ENCODE results near the gene RAB1A. TPM values are rescaled to one million over a fixed set of nuclear protein-coding genes. Genes with fewer than 3 reads are reported as not detected.

Gene RAB1A
- total and polyA plus RNA-seq, 2 donors (not counting 1 experiment from before 2014, with no cell fraction given), result 26.6 to 42.2 TPM

GRCh38 chr2:65097844-65098243 lies 32.1 kb downstream of the RAB1A start:
- Histone ChIP-seq H3K9ac (ENCODE audit: low read length) (no peak overlapping the region), H3K4me2 (replicated peaks; ENCODE audit: low read depth, low read length, poor library complexity, severe bottlenecking) (no peak overlapping the region), H3K9me3 (ENCODE audit: control extremely low read depth in 1 of 3, control insufficient read depth in 2 of 3, insufficient read depth in 1 of 3, low read length in 2 of 3) (peaks cover 2 to 7% (median 3%) of the 10 kb centered on the region in 3 donors), H3K4me3 (ENCODE audit: control extremely low read depth in 1 of 5, extremely low read depth in 1 of 5, insufficient read depth in 1 of 5, low read depth in 2 of 5, low read length in 4 of 5) (no peak overlapping the region), H3K4me1 (ENCODE audit: control insufficient read depth in 2 of 2, insufficient read depth in 2 of 2, low read length in 2 of 2) (no peaks in the 10 kb centered on the region), H3K27me3 (replicated peaks in 1 of 4; ENCODE audit: control extremely low read depth in 1 of 4, control insufficient read depth in 3 of 4, insufficient read depth in 4 of 4, low read length in 3 of 4) (no peaks in the 10 kb centered on the region), H3K27ac (ENCODE audit: low read length in 2 of 2) (no peak overlapping the region), H2AFZ (ENCODE audit: insufficient read depth, low read depth, low read length, poor library complexity, severe bottlenecking) (no peak overlapping the region), H3K36me3 (replicated peaks in 1 of 2; ENCODE audit: control extremely low read depth in 1 of 2, control insufficient read depth in 1 of 2, extremely low read depth in 1 of 2, insufficient read depth in 2 of 2, low read length in 1 of 2) (peaks cover 16 to 80% of the 10 kb centered on the region in 2 experiments), H4K20me1 (ENCODE audit: control insufficient read depth, insufficient read depth, low read length, poor library complexity, severe bottlenecking) (peaks cover 44% of the 10 kb centered on the region), H3K79me2 (ENCODE audit: control insufficient read depth, insufficient read depth, low read length) (peaks cover 64% of the 10 kb centered on the region)
- H3K4me1 Mint-ChIP-seq, result peaks cover 1% of the 10 kb centered on the region
- intact Hi-C loops (cut with micrococcal nuclease), result no loop called here
- H3K4me3 Mint-ChIP-seq, result no peak overlapping the region
- no peak for TF ChIP-seq CTCF (IDR thresholded peaks at IDR 0.05)
- no CpG with 5 or more reads among the region's 1 CpG for WGBS (ENCODE audit: insufficient coverage)
- no peaks in the 10 kb centered on the region for H3K27me3 Mint-ChIP-seq
- CTCF ChIA-PET, result interaction anchor here (1.4 kb wide), 1 partner anchor 89 kb away, joined by 3 read pairs; no protein-coding TSS in a partner anchor
- H3K27ac Mint-ChIP-seq, result no peak overlapping the region
- no peak for DNase-seq
- ATAC-seq (ENCODE audit: low read depth), result no peak
- peaks cover 4% of the 10 kb centered on the region for H3K9me3 Mint-ChIP-seq (ENCODE audit: insufficient read depth)
- POLR2A ChIA-PET, result no interaction called here

DNA sequence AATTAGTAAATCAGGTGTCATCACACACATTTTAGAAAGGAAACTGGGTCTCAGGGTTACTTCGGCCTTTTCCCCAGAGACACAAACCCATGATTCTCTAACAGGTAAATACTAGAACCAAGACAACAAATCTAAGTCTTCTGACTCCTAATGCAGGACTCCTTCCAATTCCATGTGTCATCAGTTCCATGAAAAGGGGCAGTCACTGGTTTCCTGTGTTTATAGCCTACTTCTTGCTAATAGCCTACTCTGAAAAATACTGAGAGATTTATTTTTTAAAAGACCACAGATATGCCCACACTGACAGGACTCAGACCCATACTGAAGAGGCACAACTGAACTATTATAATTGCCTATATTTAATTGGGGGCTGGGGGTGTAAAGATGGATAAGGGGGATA lies 33.0 kb downstream of the RAB1A start:
- Mint-ChIP-seq H3K4me3 (no peak overlapping the region), H3K27ac (no peak overlapping the region), H3K27me3 (no peaks in the 10 kb centered on the region), H3K4me1 (peaks cover 3% of the 10 kb centered on the region), H3K9me3 (ENCODE audit: insufficient read depth) (peaks cover 6% of the 10 kb centered on the region)
- Histone ChIP-seq H3K27ac (ENCODE audit: low read length in 2 of 2) (no peak overlapping the region), H2AFZ (ENCODE audit: insufficient read depth, low read depth, low read length, poor library complexity, severe bottlenecking) (no peak overlapping the region), H3K4me3 (ENCODE audit: control extremely low read depth in 1 of 5, extremely low read depth in 1 of 5, insufficient read depth in 1 of 5, low read depth in 2 of 5, low read length in 4 of 5) (no peak overlapping the region), H4K20me1 (ENCODE audit: control insufficient read depth, insufficient read depth, low read length, poor library complexity, severe bottlenecking) (peaks cover 51% of the 10 kb centered on the region), H3K4me1 (ENCODE audit: control insufficient read depth in 2 of 2, insufficient read depth in 2 of 2, low read length in 2 of 2) (no peaks in the 10 kb centered on the region), H3K36me3 (replicated peaks in 1 of 2; ENCODE audit: control extremely low read depth in 1 of 2, control insufficient read depth in 1 of 2, extremely low read depth in 1 of 2, insufficient read depth in 2 of 2, low read length in 1 of 2) (peaks cover 20 to 80% of the 10 kb centered on the region in 2 experiments), H3K4me2 (replicated peaks; ENCODE audit: low read depth, low read length, poor library complexity, severe bottlenecking) (no peak overlapping the region), H3K9ac (ENCODE audit: low read length) (no peak overlapping the region), H3K27me3 (replicated peaks in 1 of 4; ENCODE audit: control extremely low read depth in 1 of 4, control insufficient read depth in 3 of 4, insufficient read depth in 4 of 4, low read length in 3 of 4) (no peaks in the 10 kb centered on the region), H3K79me2 (ENCODE audit: control insufficient read depth, insufficient read depth, low read length) (peaks cover 66% of the 10 kb centered on the region), H3K9me3 (ENCODE audit: control extremely low read depth in 1 of 3, control insufficient read depth in 2 of 3, insufficient read depth in 1 of 3, low read length in 2 of 3) (peaks cover 3 to 11% (median 8%) of the 10 kb centered on the region in 3 donors)
- CTCF ChIA-PET, result interaction anchor here (1.4 kb wide), 1 partner anchor 90 kb away, joined by 3 read pairs; no protein-coding TSS in a partner anchor
- POLR2A ChIA-PET, result no interaction called here
- ATAC-seq (ENCODE audit: low read depth), result no peak
- DNase-seq, result no peak
- intact Hi-C loops (cut with micrococcal nuclease), result no loop called here
- TF ChIP-seq EZH2 (IDR thresholded peaks at IDR 0.05; ENCODE audit: borderline replicate concordance, insufficient read depth, low read depth, low read length, poor library complexity, severe bottlenecking), result no peak
- no peak for TF ChIP-seq CTCF (IDR thresholded peaks at IDR 0.05)
- no CpG with 5 or more reads among the region's 1 CpG for WGBS (ENCODE audit: insufficient coverage)
